Measurements from ENCODE around the gene TCERG1L.

The TCERG1L gene

GRCh38 chr10:131167036-131167860 is 144.3 kb downstream of the TCERG1L start:
- no peak for TF ChIP-seq REST (IDR thresholded peaks at IDR 0.05; ENCODE audit: insufficient read depth in 1 of 2, low read depth in 2 of 2, low read length in 2 of 2)
- TF ChIP-seq SIN3A (IDR thresholded peaks at IDR 0.05; ENCODE audit: borderline replicate concordance, insufficient read depth, low read length) = no peak
- TF ChIP-seq POLR2AphosphoS5 (IDR thresholded peaks at IDR 0.05; ENCODE audit: low read depth, low read length) = no peak
- TF ChIP-seq TAF1 (IDR thresholded peaks at IDR 0.05; ENCODE audit: borderline replicate concordance, insufficient read depth, low read length) = no peak
- no peak for TF ChIP-seq FOXP2 (optimal IDR thresholded peaks at IDR 0.05; ENCODE audit: borderline replicate concordance, extremely low read depth, extremely low read length, insufficient read depth)

DNA sequence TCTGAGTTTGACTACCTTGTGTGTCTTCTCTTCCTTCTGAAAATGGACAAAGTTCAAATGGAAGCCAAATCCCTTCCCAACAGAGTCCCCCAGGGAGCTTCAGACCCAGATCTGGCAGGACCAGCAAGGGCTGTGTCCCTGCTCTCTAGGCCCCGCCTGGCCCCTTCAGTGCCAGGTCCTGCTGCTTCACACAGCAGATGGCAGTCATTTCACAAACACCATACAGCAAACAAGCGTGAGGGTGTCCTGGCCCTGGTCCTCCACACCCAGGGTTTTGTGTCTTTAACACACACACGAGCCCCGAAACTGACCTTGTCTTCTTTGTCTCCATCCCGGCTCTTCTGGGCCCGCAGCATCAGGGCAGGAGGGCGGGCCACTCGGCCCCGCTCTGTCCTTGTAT is 145.0 kb downstream of the TCERG1L start:
- no peak for TF ChIP-seq POLR2AphosphoS5 (IDR thresholded peaks at IDR 0.05; ENCODE audit: low read depth, low read length)
- TF ChIP-seq SIN3A (IDR thresholded peaks at IDR 0.05; ENCODE audit: borderline replicate concordance, insufficient read depth, low read length) = no peak
- TF ChIP-seq FOXP2 (optimal IDR thresholded peaks at IDR 0.05; ENCODE audit: borderline replicate concordance, extremely low read depth, extremely low read length, insufficient read depth) = no peak
- no peak for TF ChIP-seq REST (IDR thresholded peaks at IDR 0.05; ENCODE audit: insufficient read depth in 1 of 2, low read depth in 2 of 2, low read length in 2 of 2)
- TF ChIP-seq TAF1 (IDR thresholded peaks at IDR 0.05; ENCODE audit: borderline replicate concordance, insufficient read depth, low read length) = no peak

DNA sequence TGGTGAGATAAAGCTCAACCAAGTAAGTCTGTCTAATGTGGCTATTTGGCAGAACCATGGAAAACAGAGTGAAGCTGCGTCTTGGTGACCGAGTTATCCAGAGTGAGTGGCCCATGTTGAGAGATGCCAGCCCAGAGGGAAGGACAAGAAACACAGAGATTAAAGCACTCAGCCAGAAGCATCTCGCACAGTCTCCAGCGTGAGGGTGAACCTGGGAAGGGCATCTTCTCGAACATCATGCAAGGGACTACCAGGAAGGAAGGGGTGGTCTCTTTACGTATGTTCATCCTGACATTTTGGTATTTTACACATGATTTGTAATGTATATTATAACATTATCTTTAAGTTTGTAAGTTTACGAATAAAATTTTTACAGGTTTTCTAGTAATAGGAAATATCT is 146.4 kb downstream of the TCERG1L start:
- TF ChIP-seq REST (IDR thresholded peaks at IDR 0.05; ENCODE audit: insufficient read depth in 1 of 2, low read depth in 2 of 2, low read length in 2 of 2) (no peak), TAF1 (IDR thresholded peaks at IDR 0.05; ENCODE audit: borderline replicate concordance, insufficient read depth, low read length) (no peak), SIN3A (IDR thresholded peaks at IDR 0.05; ENCODE audit: borderline replicate concordance, insufficient read depth, low read length) (no peak), FOXP2 (optimal IDR thresholded peaks at IDR 0.05; ENCODE audit: borderline replicate concordance, extremely low read depth, extremely low read length, insufficient read depth) (no peak), POLR2AphosphoS5 (IDR thresholded peaks at IDR 0.05; ENCODE audit: low read depth, low read length) (no peak)

DNA sequence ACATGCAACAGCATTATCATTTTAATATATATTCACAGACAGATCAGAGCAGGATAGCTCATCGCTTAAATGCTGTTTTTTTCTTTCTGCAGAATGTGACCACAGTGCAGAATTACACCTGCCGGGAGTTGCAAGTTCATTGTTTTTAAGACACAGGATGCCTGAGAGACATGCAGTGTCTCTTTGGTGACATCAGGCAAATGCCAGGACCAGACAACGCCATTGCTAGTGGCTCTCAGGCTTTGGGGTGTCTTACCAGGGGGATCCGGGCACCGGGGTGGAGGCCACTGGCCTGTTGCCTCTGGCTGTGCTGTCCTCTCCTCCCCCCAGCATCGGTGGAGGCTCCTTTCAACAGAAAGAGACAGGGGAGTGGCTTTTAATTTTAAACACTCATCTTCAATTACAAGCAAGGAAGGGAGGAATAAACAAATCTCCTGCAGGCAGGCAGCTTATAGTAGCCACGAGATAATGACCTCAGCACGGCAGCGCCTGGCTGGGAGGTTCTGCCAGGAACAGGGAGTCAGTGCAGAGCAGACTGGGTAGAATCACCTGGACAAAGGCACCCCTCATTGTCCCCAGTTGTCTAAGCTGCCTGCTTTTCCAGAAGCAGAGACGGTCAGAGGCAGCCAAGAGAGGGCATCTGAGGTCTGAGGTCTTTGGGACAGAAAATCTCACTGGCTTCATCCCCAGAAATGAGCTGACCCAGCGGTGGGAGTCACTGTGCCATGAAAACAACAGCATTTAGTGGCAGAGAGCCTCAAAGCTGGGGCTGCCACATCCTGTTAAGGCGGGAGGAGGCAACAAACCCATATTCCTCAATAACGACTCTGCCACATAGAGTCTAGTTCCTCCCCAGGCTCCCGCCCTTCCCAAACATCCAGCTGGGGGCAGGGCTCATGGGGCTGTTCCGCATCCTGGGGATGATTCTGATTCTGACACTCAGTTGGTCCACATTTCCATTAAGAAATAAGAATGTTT is 148.4 kb downstream of the TCERG1L start:
- no peak for TF ChIP-seq POLR2AphosphoS5 (IDR thresholded peaks at IDR 0.05; ENCODE audit: low read depth, low read length)
- TF ChIP-seq TAF1 (IDR thresholded peaks at IDR 0.05; ENCODE audit: borderline replicate concordance, insufficient read depth, low read length) = no peak
- TF ChIP-seq SIN3A (IDR thresholded peaks at IDR 0.05; ENCODE audit: borderline replicate concordance, insufficient read depth, low read length) = no peak
- no peak for TF ChIP-seq REST (IDR thresholded peaks at IDR 0.05; ENCODE audit: insufficient read depth in 1 of 2, low read depth in 2 of 2, low read length in 2 of 2)
- no peak for TF ChIP-seq FOXP2 (optimal IDR thresholded peaks at IDR 0.05; ENCODE audit: borderline replicate concordance, extremely low read depth, extremely low read length, insufficient read depth)
